A673 (cell line): ENCODE measurements around the gene LRGUK. TPM values are rescaled to one million over a fixed set of nuclear protein-coding genes. Genes with fewer than 3 reads are reported as not detected.

Experiments
- BruUV-seq: library from RNA; stranded (reverse); fragments of 400-500 nt; replicated peaks from 2 replicates; lab custom pipeline; 2021; lab: Mats Ljungman, UMichigan
- CTCF ChIA-PET: fragments of 300-600 bp; sonication (Branson Sonifier 250); formaldehyde crosslinking; loops from one replicate; lab custom pipeline; 2022; ENCODE audit warnings: antibody characterized with exemption; lab: Charles Lee
- POLR2A ChIA-PET: fragments of 300-600 bp; sonication (Branson Sonifier 250); formaldehyde crosslinking; loops from one replicate; lab custom pipeline; 2022; ENCODE audit warnings: antibody characterized with exemption; ENCODE audit not compliant: low non-redundant PET; lab: Charles Lee
- DNase-seq: peaks from one replicate; pipeline ENCODE4 v3.0.0-alpha.2; 2015; ENCODE audit warnings: low spot score
- H3K27ac ChIP-seq: fragments of 200-600 bp; sonication (generic); 2 replicates; pipeline ENCODE4 v1.5.1; 2016; ENCODE audit warnings: mixed run types, low read depth, mild to moderate bottlenecking, mixed read lengths, antibody characterized with exemption, low read length; ENCODE audit not compliant: poor library complexity, severe bottlenecking
- H3K27me3 ChIP-seq: fragments of 200-600 bp; sonication (generic); replicated peaks from 2 replicates; pipeline ENCODE4 v1.6.1; 2017; ENCODE audit warnings: mixed run types, low read depth, mild to moderate bottlenecking, mixed read lengths, antibody characterized with exemption, low read length; ENCODE audit not compliant: insufficient read depth, poor library complexity
- H3K36me3 ChIP-seq: fragments of 200-600 bp; sonication (generic); 2 replicates; pipeline ENCODE4 v1.6.1; 2016; ENCODE audit warnings: mixed run types, mild to moderate bottlenecking, mixed read lengths, antibody characterized with exemption, low read length; ENCODE audit not compliant: insufficient read depth, poor library complexity, severe bottlenecking
- H3K4me1 ChIP-seq: fragments of 200-600 bp; sonication (generic); 2 replicates; pipeline ENCODE4 v1.6.1; 2017; ENCODE audit warnings: mixed run types, mild to moderate bottlenecking, mixed read lengths, antibody characterized with exemption, low read length; ENCODE audit not compliant: insufficient read depth, poor library complexity, severe bottlenecking
- H3K4me3 ChIP-seq: fragments of 200-600 bp; sonication (generic); 2 replicates; pipeline ENCODE4 v1.5.1; 2016; ENCODE audit warnings: low read depth, mixed run types, mild to moderate bottlenecking, mixed read lengths, low read length; ENCODE audit not compliant: poor library complexity, severe bottlenecking
- H3K9me3 ChIP-seq: fragments of 200-600 bp; sonication (generic); 2 replicates; pipeline ENCODE4 v1.6.1; 2016; ENCODE audit warnings: mixed run types, low read depth, mild to moderate bottlenecking, mixed read lengths, antibody characterized with exemption, low read length; ENCODE audit not compliant: poor library complexity, severe bottlenecking
- EZH2 ChIP-seq: fragments of 200-600 bp; sonication (generic); IDR thresholded peaks from 2 replicates; pipeline ENCODE4 v1.6.1; 2017; ENCODE audit warnings: borderline replicate concordance, low read depth, mild to moderate bottlenecking, mixed read lengths, antibody characterized with exemption, low read length; ENCODE audit not compliant: poor library complexity, severe bottlenecking
- intact Hi-C: fragments of 100-400 bp; cut with micrococcal nuclease; formaldehyde crosslinking; loops from one replicate; pipeline ENCODE4 v1.10.0; 2022; ENCODE audit not compliant: unreplicated experiment
- total RNA-seq: library from RNA; stranded (reverse); gene quantifications from 2 replicates; pipeline ENCODE4 v1.2.3, GENCODE V29; 2021
- TF ChIP-seq, protein P1 (sequence below): fragments of 300-800, 200-600 bp; sonication (generic); conservative IDR thresholded peaks from 2 replicates; pipeline ENCODE4 v1.5.1; 2017; ENCODE audit warnings: low read depth, mild to moderate bottlenecking, antibody characterized with exemption, low read length, moderate library complexity, mixed read lengths

LRGUK gene
- total RNA-seq, 1 experiment from 2014 or later, result 0.54 TPM

DNA sequence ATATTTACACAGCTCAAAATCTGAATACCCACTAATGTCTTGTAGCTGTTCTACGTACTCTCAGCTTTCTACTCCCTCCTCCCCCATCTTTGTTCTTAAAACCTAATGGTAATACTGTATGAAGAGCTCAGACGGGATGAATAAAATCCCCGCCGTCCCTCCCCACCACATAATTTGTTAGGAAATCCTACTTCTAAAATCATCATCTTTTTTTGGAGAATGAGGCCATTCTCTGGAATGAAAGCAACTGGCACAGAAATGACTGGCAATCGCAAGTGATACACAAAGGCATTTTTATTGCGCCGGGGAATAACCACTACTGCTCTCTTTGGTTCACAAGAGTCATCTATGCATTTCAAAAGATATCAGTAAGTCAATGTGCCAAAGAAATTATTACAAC is 162.3 kb downstream of the LRGUK start:
- Histone ChIP-seq H3K27ac (no peak overlapping the region), H3K9me3 (no peaks in the 10 kb centered on the region), H3K36me3 (no peaks in the 10 kb centered on the region), H3K4me3 (no peak overlapping the region), H3K4me1 (peaks cover 3% of the 10 kb centered on the region), H3K27me3 (peaks cover 5% of the 10 kb centered on the region)
- POLR2A ChIA-PET, result no interaction called here
- no TSS peak for BruUV-seq
- CTCF ChIA-PET, result no interaction called here
- intact Hi-C loops, result no loop called here
- no peak for DNase-seq
- no peak for TF ChIP-seq EZH2
- TF ChIP-seq, protein P1, sequence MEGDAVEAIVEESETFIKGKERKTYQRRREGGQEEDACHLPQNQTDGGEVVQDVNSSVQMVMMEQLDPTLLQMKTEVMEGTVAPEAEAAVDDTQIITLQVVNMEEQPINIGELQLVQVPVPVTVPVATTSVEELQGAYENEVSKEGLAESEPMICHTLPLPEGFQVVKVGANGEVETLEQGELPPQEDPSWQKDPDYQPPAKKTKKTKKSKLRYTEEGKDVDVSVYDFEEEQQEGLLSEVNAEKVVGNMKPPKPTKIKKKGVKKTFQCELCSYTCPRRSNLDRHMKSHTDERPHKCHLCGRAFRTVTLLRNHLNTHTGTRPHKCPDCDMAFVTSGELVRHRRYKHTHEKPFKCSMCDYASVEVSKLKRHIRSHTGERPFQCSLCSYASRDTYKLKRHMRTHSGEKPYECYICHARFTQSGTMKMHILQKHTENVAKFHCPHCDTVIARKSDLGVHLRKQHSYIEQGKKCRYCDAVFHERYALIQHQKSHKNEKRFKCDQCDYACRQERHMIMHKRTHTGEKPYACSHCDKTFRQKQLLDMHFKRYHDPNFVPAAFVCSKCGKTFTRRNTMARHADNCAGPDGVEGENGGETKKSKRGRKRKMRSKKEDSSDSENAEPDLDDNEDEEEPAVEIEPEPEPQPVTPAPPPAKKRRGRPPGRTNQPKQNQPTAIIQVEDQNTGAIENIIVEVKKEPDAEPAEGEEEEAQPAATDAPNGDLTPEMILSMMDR, result no peak

- Histone ChIP-seq H3K4me3 (no peak overlapping the region), H3K4me1 (peaks cover 3% of the 10 kb centered on the region), H3K27me3 (peaks cover under 1% of the 10 kb centered on the region), H3K9me3 (no peaks in the 10 kb centered on the region), H3K27ac (no peak overlapping the region), H3K36me3 (no peaks in the 10 kb centered on the region)
- BruUV-seq, result no TSS peak
- ChIA-PET CTCF (no interaction called here), POLR2A (no interaction called here)
- intact Hi-C loops, result no loop called here
- TF ChIP-seq, protein P1, result no peak
- no peak for TF ChIP-seq EZH2
- DNase-seq, result no peak
These were observed 162.7 kb downstream of the LRGUK start for GRCh38 chr7:134289841-134290240.

- no peak for DNase-seq
- H3K4me1 ChIP-seq, result peaks cover 3% of the 10 kb centered on the region
- ChIA-PET CTCF (no interaction called here), POLR2A (no interaction called here)
- intact Hi-C loops, result no loop called here
- H3K36me3 ChIP-seq, result no peaks in the 10 kb centered on the region
- no peak for TF ChIP-seq EZH2
- TF ChIP-seq, protein P1, result no peak
- no peaks in the 10 kb centered on the region for H3K9me3 ChIP-seq
- no peak overlapping the region for H3K4me3 ChIP-seq
- H3K27me3 ChIP-seq, result no peaks in the 10 kb centered on the region
- no peak overlapping the region for H3K27ac ChIP-seq
- no TSS peak for BruUV-seq
These were observed 163.1 kb downstream of the LRGUK start for GRCh38 chr7:134290286-134290685.
